ENCODE results near the gene PARVG.

The PARVG gene

GRCh38 chr22:44167501-44167900 is 13.2 kb upstream of the PARVG start:
- Histone ChIP-seq H3K9ac (ENCODE audit: low read length) (no peak overlapping the region), H3K36me3 (ENCODE audit: control insufficient read depth, insufficient read depth, low read length, severe bottlenecking) (peaks cover 4% of the 10 kb centered on the region), H3K27me3 (replicated peaks; ENCODE audit: control insufficient read depth, insufficient read depth, low read length) (no peaks in the 10 kb centered on the region), H3K4me3 (ENCODE audit: low read length) (no peak overlapping the region), H3K4me1 (ENCODE audit: control insufficient read depth, insufficient read depth, low read length) (peaks cover 7% of the 10 kb centered on the region), H3K9me3 (ENCODE audit: control insufficient read depth, low read length) (no peaks in the 10 kb centered on the region)
- no peak for DNase-seq (ENCODE audit: low read depth)

GRCh38 chr22:44168206-44168605 is 12.5 kb upstream of the PARVG start:
- Histone ChIP-seq H3K36me3 (ENCODE audit: control insufficient read depth, insufficient read depth, low read length, severe bottlenecking) (peaks cover 4% of the 10 kb centered on the region), H3K4me1 (ENCODE audit: control insufficient read depth, insufficient read depth, low read length) (peaks cover 14% of the 10 kb centered on the region), H3K9ac (ENCODE audit: low read length) (no peak overlapping the region), H3K9me3 (ENCODE audit: control insufficient read depth, low read length) (no peaks in the 10 kb centered on the region), H3K27me3 (replicated peaks; ENCODE audit: control insufficient read depth, insufficient read depth, low read length) (no peaks in the 10 kb centered on the region), H3K4me3 (ENCODE audit: low read length) (no peak overlapping the region)
- DNase-seq (ENCODE audit: low read depth), result no peak

GRCh38 chr22:44170470-44170869 is 10.3 kb upstream of the PARVG start:
- H3K4me1 ChIP-seq (ENCODE audit: control insufficient read depth, insufficient read depth, low read length), result peaks cover 17% of the 10 kb centered on the region
- peaks cover 4% of the 10 kb centered on the region for H3K36me3 ChIP-seq (ENCODE audit: control insufficient read depth, insufficient read depth, low read length, severe bottlenecking)
- no peaks in the 10 kb centered on the region for H3K27me3 ChIP-seq (replicated peaks; ENCODE audit: control insufficient read depth, insufficient read depth, low read length)
- DNase-seq (ENCODE audit: low read depth), result no peak
- no peak overlapping the region for H3K4me3 ChIP-seq (ENCODE audit: low read length)
- no peaks in the 10 kb centered on the region for H3K9me3 ChIP-seq (ENCODE audit: control insufficient read depth, low read length)
- H3K9ac ChIP-seq (ENCODE audit: low read length), result no peak overlapping the region

- H3K4me3 ChIP-seq (ENCODE audit: low read length), result no peak overlapping the region
- H3K9ac ChIP-seq (ENCODE audit: low read length), result no peak overlapping the region
- no peaks in the 10 kb centered on the region for H3K9me3 ChIP-seq (ENCODE audit: control insufficient read depth, low read length)
- H3K36me3 ChIP-seq (ENCODE audit: control insufficient read depth, insufficient read depth, low read length, severe bottlenecking), result peaks cover 4% of the 10 kb centered on the region
- peaks cover 17% of the 10 kb centered on the region for H3K4me1 ChIP-seq (ENCODE audit: control insufficient read depth, insufficient read depth, low read length)
- DNase-seq (ENCODE audit: low read depth), result no peak
- no peaks in the 10 kb centered on the region for H3K27me3 ChIP-seq (replicated peaks; ENCODE audit: control insufficient read depth, insufficient read depth, low read length)
Observed at GRCh38 chr22:44171561-44171960, 9.2 kb upstream of the PARVG start.

- Histone ChIP-seq H3K4me1 (ENCODE audit: control insufficient read depth, insufficient read depth, low read length) (peaks cover 17% of the 10 kb centered on the region), H3K9me3 (ENCODE audit: control insufficient read depth, low read length) (no peaks in the 10 kb centered on the region), H3K36me3 (ENCODE audit: control insufficient read depth, insufficient read depth, low read length, severe bottlenecking) (peaks cover 4% of the 10 kb centered on the region), H3K4me3 (ENCODE audit: low read length) (no peak overlapping the region), H3K27me3 (replicated peaks; ENCODE audit: control insufficient read depth, insufficient read depth, low read length) (no peaks in the 10 kb centered on the region), H3K9ac (ENCODE audit: low read length) (no peak overlapping the region)
- no peak for DNase-seq (ENCODE audit: low read depth)
Observed at GRCh38 chr22:44172370-44173108, 8.2 kb upstream of the PARVG start.

- no peaks in the 10 kb centered on the region for H3K9me3 ChIP-seq (ENCODE audit: control insufficient read depth, low read length)
- H3K36me3 ChIP-seq (ENCODE audit: control insufficient read depth, insufficient read depth, low read length, severe bottlenecking), result peaks cover 4% of the 10 kb centered on the region
- H3K9ac ChIP-seq (ENCODE audit: low read length), result no peak overlapping the region
- no peak for DNase-seq (ENCODE audit: low read depth)
- no peak overlapping the region for H3K4me3 ChIP-seq (ENCODE audit: low read length)
- H3K4me1 ChIP-seq (ENCODE audit: control insufficient read depth, insufficient read depth, low read length), result peaks cover 17% of the 10 kb centered on the region
- no peaks in the 10 kb centered on the region for H3K27me3 ChIP-seq (replicated peaks; ENCODE audit: control insufficient read depth, insufficient read depth, low read length)
Observed at GRCh38 chr22:44173154-44173553, 7.6 kb upstream of the PARVG start.

GRCh38 chr22:44175676-44176075 is 5.0 kb upstream of the PARVG start:
- Histone ChIP-seq H3K9me3 (ENCODE audit: control insufficient read depth, low read length) (peaks cover 5% of the 10 kb centered on the region), H3K9ac (ENCODE audit: low read length) (no peak overlapping the region), H3K36me3 (ENCODE audit: control insufficient read depth, insufficient read depth, low read length, severe bottlenecking) (no peaks in the 10 kb centered on the region), H3K4me3 (ENCODE audit: low read length) (no peak overlapping the region), H3K4me1 (ENCODE audit: control insufficient read depth, insufficient read depth, low read length) (peaks cover 17% of the 10 kb centered on the region), H3K27me3 (replicated peaks; ENCODE audit: control insufficient read depth, insufficient read depth, low read length) (peaks cover 12% of the 10 kb centered on the region)
- no peak for DNase-seq (ENCODE audit: low read depth)

- Histone ChIP-seq H3K9me3 (ENCODE audit: control insufficient read depth, low read length) (peaks cover 5% of the 10 kb centered on the region), H3K9ac (ENCODE audit: low read length) (no peak overlapping the region), H3K4me1 (ENCODE audit: control insufficient read depth, insufficient read depth, low read length) (no peaks in the 10 kb centered on the region), H3K4me3 (ENCODE audit: low read length) (no peak overlapping the region), H3K36me3 (ENCODE audit: control insufficient read depth, insufficient read depth, low read length, severe bottlenecking) (no peaks in the 10 kb centered on the region), H3K27me3 (replicated peaks; ENCODE audit: control insufficient read depth, insufficient read depth, low read length) (peaks cover 38% of the 10 kb centered on the region)
- no peak for DNase-seq (ENCODE audit: low read depth)
Observed at GRCh38 chr22:44179196-44179988, 1.3 kb upstream of the PARVG start.

GRCh38 chr22:44179989-44180705 is 578 bp upstream of the PARVG start:
- Histone ChIP-seq H3K4me1 (ENCODE audit: control insufficient read depth, insufficient read depth, low read length) (no peaks in the 10 kb centered on the region), H3K36me3 (ENCODE audit: control insufficient read depth, insufficient read depth, low read length, severe bottlenecking) (no peaks in the 10 kb centered on the region), H3K27me3 (replicated peaks; ENCODE audit: control insufficient read depth, insufficient read depth, low read length) (peaks cover 38% of the 10 kb centered on the region), H3K9ac (ENCODE audit: low read length) (no peak overlapping the region), H3K4me3 (ENCODE audit: low read length) (no peak overlapping the region), H3K9me3 (ENCODE audit: control insufficient read depth, low read length) (peaks cover 5% of the 10 kb centered on the region)
- no peak for DNase-seq (ENCODE audit: low read depth)

- no peak for DNase-seq (ENCODE audit: low read depth)
- Histone ChIP-seq H3K9ac (ENCODE audit: low read length) (no peak overlapping the region), H3K27me3 (replicated peaks; ENCODE audit: control insufficient read depth, insufficient read depth, low read length) (peaks cover 39% of the 10 kb centered on the region), H3K9me3 (ENCODE audit: control insufficient read depth, low read length) (peaks cover 5% of the 10 kb centered on the region), H3K4me3 (ENCODE audit: low read length) (no peak overlapping the region), H3K36me3 (ENCODE audit: control insufficient read depth, insufficient read depth, low read length, severe bottlenecking) (no peaks in the 10 kb centered on the region), H3K4me1 (ENCODE audit: control insufficient read depth, insufficient read depth, low read length) (no peaks in the 10 kb centered on the region)
Observed at GRCh38 chr22:44181033-44181911, 547 bp downstream of the PARVG start.

All from adipocyte (in vitro differentiated cells).